Astrocyte (in vitro differentiated cells and primary cell): ENCODE data around the gene ABCA10.

Experiments used
- EZH2 ChIP-seq: IDR thresholded peaks from 2 replicates; pipeline ENCODE4 v1.6.1; 2012; ENCODE audit warnings: mild to moderate bottlenecking, low read length, inconsistent platforms; ENCODE audit not compliant: insufficient read depth
- TF ChIP-seq, protein P1 (sequence below): IDR thresholded peaks from 2 replicates; pipeline ENCODE4 v1.5.1; 2011; ENCODE audit warnings: low read depth, mild to moderate bottlenecking, inconsistent platforms, low read length, moderate library complexity; ENCODE audit not compliant: insufficient read depth

DNA sequence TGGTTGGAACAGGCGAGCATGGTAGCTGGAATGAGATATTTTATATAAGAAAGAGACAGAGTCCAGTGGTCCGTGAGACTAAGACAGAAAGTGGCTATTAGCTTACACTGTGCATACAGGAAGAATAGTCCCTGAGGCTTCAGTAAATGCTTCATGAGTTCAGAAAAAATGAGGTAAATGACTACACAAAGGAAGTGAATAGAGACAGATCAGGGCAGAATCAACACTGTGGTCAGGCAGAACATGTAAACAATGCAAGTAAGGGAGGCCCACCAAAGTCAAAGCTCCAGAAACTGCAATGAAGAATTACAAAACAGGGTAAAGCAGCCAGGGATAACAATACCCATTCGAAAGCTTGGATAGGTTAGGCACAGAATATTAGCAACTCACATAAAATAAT is 4.8 kb downstream of the ABCA10 start:
- TF ChIP-seq, protein P1, sequence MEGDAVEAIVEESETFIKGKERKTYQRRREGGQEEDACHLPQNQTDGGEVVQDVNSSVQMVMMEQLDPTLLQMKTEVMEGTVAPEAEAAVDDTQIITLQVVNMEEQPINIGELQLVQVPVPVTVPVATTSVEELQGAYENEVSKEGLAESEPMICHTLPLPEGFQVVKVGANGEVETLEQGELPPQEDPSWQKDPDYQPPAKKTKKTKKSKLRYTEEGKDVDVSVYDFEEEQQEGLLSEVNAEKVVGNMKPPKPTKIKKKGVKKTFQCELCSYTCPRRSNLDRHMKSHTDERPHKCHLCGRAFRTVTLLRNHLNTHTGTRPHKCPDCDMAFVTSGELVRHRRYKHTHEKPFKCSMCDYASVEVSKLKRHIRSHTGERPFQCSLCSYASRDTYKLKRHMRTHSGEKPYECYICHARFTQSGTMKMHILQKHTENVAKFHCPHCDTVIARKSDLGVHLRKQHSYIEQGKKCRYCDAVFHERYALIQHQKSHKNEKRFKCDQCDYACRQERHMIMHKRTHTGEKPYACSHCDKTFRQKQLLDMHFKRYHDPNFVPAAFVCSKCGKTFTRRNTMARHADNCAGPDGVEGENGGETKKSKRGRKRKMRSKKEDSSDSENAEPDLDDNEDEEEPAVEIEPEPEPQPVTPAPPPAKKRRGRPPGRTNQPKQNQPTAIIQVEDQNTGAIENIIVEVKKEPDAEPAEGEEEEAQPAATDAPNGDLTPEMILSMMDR: no peak
- TF ChIP-seq EZH2: no peak
